Keratinocyte (primary cell): ENCODE results near the gene ZBTB18.

Experiments
- CTCF ChIP-seq, 3 experiments: IDR thresholded peaks in 1 of 3; conservative IDR thresholded peaks in 1 of 3; optimal IDR thresholded peaks in 1 of 3; 2 replicates in 2 of 3; 3 replicates in 1 of 3; pipeline versions ENCODE3 to v1.5.1; 2011; ENCODE audit warnings: low read length in 3 of 3, mild to moderate bottlenecking in 3 of 3, moderate library complexity in 2 of 3, control low read depth in 1 of 3, inconsistent platforms in 1 of 3; ENCODE audit not compliant: insufficient read depth in 2 of 3; ENCODE audit errors: extremely low read depth in 1 of 3
- EZH2 ChIP-seq: IDR thresholded peaks from one replicate; pipeline ENCODE4 v1.6.1; 2012; ENCODE audit warnings: inconsistent platforms, mild to moderate bottlenecking, low read length, moderate library complexity

GRCh38 chr1:244106176-244106575, 55.1 kb downstream of the ZBTB18 start:
- TF ChIP-seq CTCF (optimal IDR thresholded peaks at IDR 0.05 in 1 of 3, IDR thresholded peaks at IDR 0.05 in 1 of 3, conservative IDR thresholded peaks at IDR 0.05 in 1 of 3; ENCODE audit: extremely low read depth in 1 of 3, insufficient read depth in 2 of 3, low read length in 3 of 3) (no peak), EZH2 (no peak)
